GM12878 (cell line): ENCODE results near the gene ADK. TPM values are rescaled to one million over a fixed set of nuclear protein-coding genes. Genes with fewer than 3 reads are reported as not detected.

Experiments
- ATAC-seq: fragments of 200-7000 bp; cut with Tn5 transposase; 3 replicates; pipeline ENCODE4 v1.9.1; 2020; ENCODE audit warnings: mild to moderate bottlenecking, moderate library complexity
- BruUV-seq: library from RNA; stranded (reverse); fragments of 400-500 nt; replicated peaks from 2 replicates; lab custom pipeline; 2021; lab: Mats Ljungman, UMichigan
- CTCF ChIA-PET: fragments of 300-600 bp; sonication (Branson Sonifier 250); formaldehyde crosslinking; extraction: SDS; loops from one replicate; lab custom pipeline; 2021; ENCODE audit warnings: inconsistent platforms; lab: Yijun Ruan, JAX
- POLR2A ChIA-PET: fragments of 350-600 bp; formaldehyde crosslinking; extraction: SDS; loops from one replicate; lab custom pipeline; 2021; ENCODE audit warnings: inconsistent platforms; lab: Charles Lee
- RAD21 ChIA-PET: fragments of 300-600 bp; sonication (Branson Sonifier 250); formaldehyde crosslinking; loops from one replicate; lab custom pipeline; 2023; ENCODE audit warnings: antibody characterized with exemption; ENCODE audit not compliant: unreplicated experiment; lab: Charles Lee
- SMC1A ChIA-PET: fragments of 300-600 bp; sonication (Branson Sonifier 250); formaldehyde crosslinking; loops from one replicate; lab custom pipeline; 2023; ENCODE audit not compliant: unreplicated experiment, uncharacterized antibody; lab: Charles Lee
- DNase-seq: peaks from one replicate; pipeline ENCODE4 v3.0.0-alpha.2; 2011; ENCODE audit warnings: low read depth, low spot score
- FAIRE-seq: peaks from 3 replicates; lab custom pipeline; 2011; peaks lifted over from hg19 to GRCh38; lab: Jason Lieb, UNC
- H2AFZ ChIP-seq: 2 replicates; pipeline ENCODE4 v1.6.0; 2011; ENCODE audit warnings: low read depth, low read length, control low read depth; ENCODE audit not compliant: control insufficient read depth
- H3K27ac ChIP-seq: 2 replicates; pipeline ENCODE4 v1.5.1; 2011; ENCODE audit warnings: control low read depth; ENCODE audit not compliant: control insufficient read depth, insufficient read depth
- H3K27me3 ChIP-seq, 2 experiments: replicated peaks in 1 of 2; 2 replicates each; pipeline versions ENCODE4 v1.6.0 to v1.6.1; 2011; ENCODE audit warnings: low read length in 1 of 2; ENCODE audit not compliant: control insufficient read depth in 2 of 2, insufficient read depth in 2 of 2
- H3K36me3 ChIP-seq, 2 experiments: 2 replicates each; pipeline ENCODE4 v1.5.1; 2011; ENCODE audit warnings: low read length in 1 of 2; ENCODE audit not compliant: control insufficient read depth in 2 of 2, insufficient read depth in 2 of 2
- H3K4me1 ChIP-seq: 2 replicates; pipeline ENCODE4 v1.6.1; 2011; ENCODE audit warnings: mild to moderate bottlenecking, low read length, moderate library complexity, mixed read lengths; ENCODE audit not compliant: control insufficient read depth, insufficient read depth
- H3K4me2 ChIP-seq: 2 replicates; pipeline ENCODE4 v1.6.0; 2011; ENCODE audit warnings: control low read depth; ENCODE audit not compliant: control insufficient read depth, insufficient read depth
- H3K4me3 ChIP-seq: fragments of 200-600 bp; sonication (generic); 2 replicates; pipeline ENCODE4 v1.5.1; 2016
- H3K79me2 ChIP-seq: 2 replicates; pipeline ENCODE4 v1.6.0; 2011; ENCODE audit warnings: low read length; ENCODE audit not compliant: control insufficient read depth, insufficient read depth
- H3K9ac ChIP-seq: 2 replicates; pipeline ENCODE4 v1.8.0; 2011; ENCODE audit warnings: low read length, control low read depth, mixed read lengths; ENCODE audit not compliant: control insufficient read depth, insufficient read depth
- H3K9me3 ChIP-seq: replicated peaks from 3 replicates; pipeline ENCODE4 v1.5.1; 2011; ENCODE audit warnings: mild to moderate bottlenecking, low read length; ENCODE audit not compliant: control insufficient read depth, insufficient read depth
- H4K20me1 ChIP-seq: 2 replicates; pipeline ENCODE4 v1.6.0; 2011; ENCODE audit not compliant: control insufficient read depth, insufficient read depth
- BCL11A ChIP-seq: IDR thresholded peaks from 2 replicates; pipeline ENCODE4 v1.6.1; 2011; ENCODE audit warnings: low read depth, low read length
- BMI1 ChIP-seq: fragments of 450-650 bp; IDR thresholded peaks from 2 replicates; pipeline ENCODE4 v1.6.1; 2016; ENCODE audit warnings: mild to moderate bottlenecking, moderate library complexity, borderline replicate concordance
- CBX5 ChIP-seq: sonication (generic); IDR thresholded peaks from 2 replicates; pipeline ENCODE4 v1.6.1; 2016; ENCODE audit warnings: low read depth, moderate library complexity, mild to moderate bottlenecking, inconsistent platforms
- CREM ChIP-seq: IDR thresholded peaks from 2 replicates; pipeline ENCODE4 v1.6.1; 2014; ENCODE audit warnings: antibody characterized with exemption, low read depth
- EED ChIP-seq: sonication (generic); IDR thresholded peaks from 2 replicates; pipeline ENCODE4 v1.6.1; 2016; ENCODE audit warnings: antibody characterized with exemption, low read depth
- MTA2 ChIP-seq: fragments of 450-650 bp; IDR thresholded peaks from 2 replicates; pipeline ENCODE4 v1.6.1; 2016; ENCODE audit warnings: low read depth, mild to moderate bottlenecking, moderate library complexity
- MTA3 ChIP-seq: IDR thresholded peaks from 2 replicates; pipeline ENCODE4 v1.6.1; 2012; ENCODE audit warnings: low read length, inconsistent platforms, borderline replicate concordance
- PAX5 ChIP-seq: IDR thresholded peaks from 2 replicates; pipeline ENCODE4 v1.6.1; 2011; ENCODE audit warnings: low read depth, low read length, borderline replicate concordance
- POU2F2 ChIP-seq: IDR thresholded peaks from 3 replicates; pipeline ENCODE4 v1.6.1; 2011; ENCODE audit warnings: low read depth, mild to moderate bottlenecking, low read length, borderline replicate concordance
- RAD21 ChIP-seq: IDR thresholded peaks from 2 replicates; pipeline ENCODE4 v1.6.1; 2011; ENCODE audit warnings: mild to moderate bottlenecking, low read depth, low read length, moderate library complexity; ENCODE audit not compliant: insufficient read depth
- RBBP5 ChIP-seq: fragments of 200-600 bp; sonication (generic); conservative IDR thresholded peaks from 2 replicates; pipeline ENCODE4 v1.6.1; 2016
- SPI1 ChIP-seq: IDR thresholded peaks from 2 replicates; pipeline ENCODE4 v1.6.1; 2011; ENCODE audit warnings: low read depth, mild to moderate bottlenecking, low read length, moderate library complexity, borderline replicate concordance; ENCODE audit not compliant: insufficient read depth
- SREBF1 ChIP-seq: IDR thresholded peaks from 2 replicates; pipeline ENCODE4 v1.6.1; 2012; ENCODE audit warnings: mild to moderate bottlenecking, low read length
- WRNIP1 ChIP-seq: IDR thresholded peaks from 2 replicates; pipeline ENCODE4 v1.6.1; 2011; ENCODE audit warnings: low read depth, low read length, improper control_type of control experiment, borderline replicate concordance
- ZNF384 ChIP-seq: IDR thresholded peaks from 2 replicates; pipeline ENCODE4 v1.6.1; 2012; ENCODE audit warnings: low read depth, mild to moderate bottlenecking, low read length, improper control_type of control experiment, borderline replicate concordance
- WGBS: methylation state at CpG from one replicate; pipeline ENCODE4 v1.1.6; 2016; ENCODE audit warnings: low lambda C conversion rate; ENCODE audit not compliant: insufficient replicate concordance, insufficient coverage; ENCODE audit errors: missing lambda C conversion rate; 5-methylcytosine and 5-hydroxymethylcytosine counted together
- in situ Hi-C: fragments of 300-500 bp; cut with MboI; formaldehyde crosslinking; loops from 9 replicates; pipeline ENCODE4 v1.14.3; 2018; ENCODE audit warnings: mixed read lengths
- intact Hi-C: fragments of 100-400 bp; cut with micrococcal nuclease; formaldehyde crosslinking; loops from one replicate; pipeline ENCODE4 v1.14.2; 2022; ENCODE audit not compliant: unreplicated experiment
- polyA plus RNA-seq, 11 experiments: library from polyadenylated mRNA; depleted of rRNA in 4 of 11; unstranded in 6 of 11; stranded (reverse) in 5 of 11; fragments of >200 nt; fragmentation: Nextera tagmentation in 4 of 11; fragmentation: Illumina TruSeq in 1 of 11; extraction: Ambion mirVana in 4 of 11; extraction: Trizol in 1 of 11; gene quantifications; 1 replicate in 1 of 11; 2 replicates in 10 of 11; pipeline versions ENCODE4 v1.2.1 to v1.2.3, GENCODE V29; 2011 to 2016; ENCODE audit warnings: inconsistent platforms in 2 of 11, missing spikeins in 2 of 11, low read depth in 1 of 11
- total RNA-seq, 4 experiments: library from RNA; depleted of rRNA in 3 of 4; stranded (reverse); fragments of >200 nt in 3 of 4; fragmentation: Illumina TruSeq in 1 of 4; extraction: Trizol in 1 of 4; gene quantifications; 2 replicates each; pipeline versions ENCODE4 v1.2.1 to v1.2.3, GENCODE V29; 2013 to 2021
- TF ChIP-seq, protein P1 (sequence below): fragments of 150-350 bp; IDR thresholded peaks from 2 replicates; pipeline ENCODE4 v1.6.1; 2016; ENCODE audit warnings: low read depth, low read length
- TF ChIP-seq, protein P2 (sequence below): IDR thresholded peaks from 2 replicates; pipeline ENCODE4 v1.6.1; 2011; ENCODE audit warnings: borderline replicate concordance, low read depth, mild to moderate bottlenecking, moderate library complexity, low read length; ENCODE audit not compliant: insufficient read depth, poor library complexity, severe bottlenecking
- TF ChIP-seq, protein P3 (sequence below): IDR thresholded peaks from 2 replicates; pipeline ENCODE4 v1.6.1; 2012; ENCODE audit warnings: low read length, inconsistent platforms

ADK gene
- total and polyA plus RNA-seq, 10 of the 15 experiments (the other 5 are each of a cell fraction or from before 2014, with no cell fraction given): 42.0 to 151 (median 81.6) TPM

DNA sequence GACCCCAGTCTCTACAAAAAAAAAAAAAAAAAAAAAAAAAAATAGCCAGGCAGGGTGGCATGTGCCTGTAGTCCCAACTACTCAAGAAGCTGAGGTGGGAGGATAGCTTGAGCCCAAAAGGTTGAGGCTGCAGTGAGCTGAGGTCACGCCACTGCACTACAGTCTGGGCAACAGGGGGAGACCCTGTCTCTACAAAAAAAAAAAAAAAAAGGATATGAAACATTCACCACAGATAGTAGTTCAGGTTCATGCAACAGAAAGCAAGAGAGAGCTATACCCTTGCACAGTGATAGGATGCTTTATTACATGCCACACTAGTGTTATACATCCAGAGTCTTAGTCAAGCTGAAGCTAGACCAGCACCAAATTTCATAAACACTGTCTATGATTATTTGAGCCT, 526.9 kb downstream of the ADK start:
- no peaks in the 10 kb centered on the region for H4K20me1 ChIP-seq
- peak; percentile 93 for ATAC-seq
- intact Hi-C loops: loop anchor here (5.0 to 10.0 kb wide), 4 partner anchors 59 to 337 kb away; partner anchors contain the start of gene KAT6B
- ChIA-PET POLR2A (interaction anchor here (0.6 to 1.6 kb wide), 18 partner anchors 16 to 488 kb away, joined by 3 to 8 read pairs (median 4); no protein-coding TSS in a partner anchor), CTCF (interaction anchor here (0.7 to 6.5 kb wide), 17 partner anchors 8 to 411 kb away, joined by 3 to 42 read pairs (median 4); no protein-coding TSS in a partner anchor), SMC1A (interaction anchor here (0.6 to 6.0 kb wide), 31 partner anchors 9 to 1672 kb away, joined by 3 to 58 read pairs (median 4); no protein-coding TSS in a partner anchor), RAD21 (interaction anchor here (0.6 to 4.6 kb wide), 27 partner anchors 10 to 429 kb away, joined by 3 to 34 read pairs (median 4); no protein-coding TSS in a partner anchor)
- peaks cover 0 to 7% of the 10 kb centered on the region in 2 experiments; a peak in 2 of 4 replicates for H3K36me3 ChIP-seq
- no peak overlapping the region for H3K4me3 ChIP-seq
- H3K9me3 ChIP-seq: peaks cover 11% of the 10 kb centered on the region
- no peak overlapping the region for H3K4me2 ChIP-seq
- BruUV-seq: no TSS peak
- no peak overlapping the region for H3K9ac ChIP-seq
- no peak for FAIRE-seq
- WGBS: no CpG with 5 or more reads among the region's 1 CpG
- no peaks in the 10 kb centered on the region for H3K27me3 ChIP-seq
- H3K4me1 ChIP-seq: peaks cover 41% of the 10 kb centered on the region
- peak overlapping the region; percentile 52; the same call in 1 of the 2 replicates for H3K27ac ChIP-seq
- in situ Hi-C loops: no loop called here
- no peaks in the 10 kb centered on the region for H3K79me2 ChIP-seq
- no peak overlapping the region for H2AFZ ChIP-seq
- DNase-seq: peak; percentile 74
- peak; percentile 61; the same call in 1 of the 2 replicates for TF ChIP-seq PAX5
- TF ChIP-seq SREBF1: peak; percentile 13; the same call in 1 of the 2 replicates
- TF ChIP-seq POU2F2: peak; percentile 47; the same call in 1 of the 3 replicates
- TF ChIP-seq BCL11A: 0 out of 2 replicates have a peak, but pooled peaks have one; percentile 43
- TF ChIP-seq MTA3: peak; percentile 36; the same call in 1 of the 2 replicates
- TF ChIP-seq, protein P1, sequence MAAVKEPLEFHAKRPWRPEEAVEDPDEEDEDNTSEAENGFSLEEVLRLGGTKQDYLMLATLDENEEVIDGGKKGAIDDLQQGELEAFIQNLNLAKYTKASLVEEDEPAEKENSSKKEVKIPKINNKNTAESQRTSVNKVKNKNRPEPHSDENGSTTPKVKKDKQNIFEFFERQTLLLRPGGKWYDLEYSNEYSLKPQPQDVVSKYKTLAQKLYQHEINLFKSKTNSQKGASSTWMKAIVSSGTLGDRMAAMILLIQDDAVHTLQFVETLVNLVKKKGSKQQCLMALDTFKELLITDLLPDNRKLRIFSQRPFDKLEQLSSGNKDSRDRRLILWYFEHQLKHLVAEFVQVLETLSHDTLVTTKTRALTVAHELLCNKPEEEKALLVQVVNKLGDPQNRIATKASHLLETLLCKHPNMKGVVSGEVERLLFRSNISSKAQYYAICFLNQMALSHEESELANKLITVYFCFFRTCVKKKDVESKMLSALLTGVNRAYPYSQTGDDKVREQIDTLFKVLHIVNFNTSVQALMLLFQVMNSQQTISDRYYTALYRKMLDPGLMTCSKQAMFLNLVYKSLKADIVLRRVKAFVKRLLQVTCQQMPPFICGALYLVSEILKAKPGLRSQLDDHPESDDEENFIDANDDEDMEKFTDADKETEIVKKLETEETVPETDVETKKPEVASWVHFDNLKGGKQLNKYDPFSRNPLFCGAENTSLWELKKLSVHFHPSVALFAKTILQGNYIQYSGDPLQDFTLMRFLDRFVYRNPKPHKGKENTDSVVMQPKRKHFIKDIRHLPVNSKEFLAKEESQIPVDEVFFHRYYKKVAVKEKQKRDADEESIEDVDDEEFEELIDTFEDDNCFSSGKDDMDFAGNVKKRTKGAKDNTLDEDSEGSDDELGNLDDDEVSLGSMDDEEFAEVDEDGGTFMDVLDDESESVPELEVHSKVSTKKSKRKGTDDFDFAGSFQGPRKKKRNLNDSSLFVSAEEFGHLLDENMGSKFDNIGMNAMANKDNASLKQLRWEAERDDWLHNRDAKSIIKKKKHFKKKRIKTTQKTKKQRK: no peak
- peak; percentile 94 for TF ChIP-seq ZNF384
- no peak for TF ChIP-seq WRNIP1
- peak; percentile 90; the same call in 1 of the 2 replicates for TF ChIP-seq CBX5
- TF ChIP-seq, protein P2, sequence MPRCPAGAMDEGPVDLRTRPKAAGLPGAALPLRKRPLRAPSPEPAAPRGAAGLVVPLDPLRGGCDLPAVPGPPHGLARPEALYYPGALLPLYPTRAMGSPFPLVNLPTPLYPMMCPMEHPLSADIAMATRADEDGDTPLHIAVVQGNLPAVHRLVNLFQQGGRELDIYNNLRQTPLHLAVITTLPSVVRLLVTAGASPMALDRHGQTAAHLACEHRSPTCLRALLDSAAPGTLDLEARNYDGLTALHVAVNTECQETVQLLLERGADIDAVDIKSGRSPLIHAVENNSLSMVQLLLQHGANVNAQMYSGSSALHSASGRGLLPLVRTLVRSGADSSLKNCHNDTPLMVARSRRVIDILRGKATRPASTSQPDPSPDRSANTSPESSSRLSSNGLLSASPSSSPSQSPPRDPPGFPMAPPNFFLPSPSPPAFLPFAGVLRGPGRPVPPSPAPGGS: peak; percentile 57
- peak; percentile 45; the same call in 1 of the 2 replicates for TF ChIP-seq CREM
- TF ChIP-seq SPI1: peak; percentile 76
- TF ChIP-seq MTA2: peak; percentile 66
- TF ChIP-seq, protein P3, sequence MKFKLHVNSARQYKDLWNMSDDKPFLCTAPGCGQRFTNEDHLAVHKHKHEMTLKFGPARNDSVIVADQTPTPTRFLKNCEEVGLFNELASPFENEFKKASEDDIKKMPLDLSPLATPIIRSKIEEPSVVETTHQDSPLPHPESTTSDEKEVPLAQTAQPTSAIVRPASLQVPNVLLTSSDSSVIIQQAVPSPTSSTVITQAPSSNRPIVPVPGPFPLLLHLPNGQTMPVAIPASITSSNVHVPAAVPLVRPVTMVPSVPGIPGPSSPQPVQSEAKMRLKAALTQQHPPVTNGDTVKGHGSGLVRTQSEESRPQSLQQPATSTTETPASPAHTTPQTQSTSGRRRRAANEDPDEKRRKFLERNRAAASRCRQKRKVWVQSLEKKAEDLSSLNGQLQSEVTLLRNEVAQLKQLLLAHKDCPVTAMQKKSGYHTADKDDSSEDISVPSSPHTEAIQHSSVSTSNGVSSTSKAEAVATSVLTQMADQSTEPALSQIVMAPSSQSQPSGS: peak; percentile 61; the same call in 1 of the 2 replicates
- TF ChIP-seq RBBP5: no peak
- TF ChIP-seq RAD21: peak; percentile 26; the same call in 1 of the 2 replicates
- TF ChIP-seq EED: peak; percentile 29; the same call in 1 of the 2 replicates
- TF ChIP-seq BMI1: no peak; the same call in 1 of the 2 replicates
